GM23338 (cell line): ENCODE results near the gene APEX1. TPM values are rescaled to one million over a fixed set of nuclear protein-coding genes. Genes with fewer than 3 reads are reported as not detected.
A peak's percentile ranks its signal among the peaks of the same experiment; 100 is the strongest.

Source experiments
- ATAC-seq: fragments of 200-7000 bp; cut with Tn5 transposase; 3 replicates; pipeline ENCODE4 v1.9.1; 2020
- DNase-seq: peaks from one replicate; pipeline ENCODE4 v3.0.0-alpha.2; 2015; ENCODE audit warnings: low spot score
- H2AFZ ChIP-seq: fragments of 200-600 bp; sonication (generic); 2 replicates; pipeline ENCODE4 v1.8.0; 2016; ENCODE audit warnings: antibody characterized with exemption, mild to moderate bottlenecking, moderate library complexity
- H3F3A ChIP-seq: fragments of 200-600 bp; sonication (generic); replicated peaks from 2 replicates; pipeline ENCODE4 v1.8.0; 2017; ENCODE audit warnings: antibody characterized with exemption, mixed run types, low read depth
- H3K27ac ChIP-seq: fragments of 200-600 bp; sonication (generic); 2 replicates; pipeline ENCODE4 v1.6.1; 2016; ENCODE audit warnings: low read depth
- H3K27me3 ChIP-seq: fragments of 200-600 bp; sonication (generic); 2 replicates; pipeline ENCODE4 v1.8.0; 2016; ENCODE audit warnings: mild to moderate bottlenecking, mixed run types, moderate library complexity; ENCODE audit not compliant: insufficient read depth
- H3K36me3 ChIP-seq: fragments of 200-600 bp; sonication (generic); 2 replicates; pipeline ENCODE4 v1.8.0; 2016; ENCODE audit warnings: mild to moderate bottlenecking; ENCODE audit not compliant: insufficient read depth
- H3K4me1 ChIP-seq: fragments of 200-600 bp; sonication (generic); 2 replicates; pipeline ENCODE4 v1.8.0; 2016; ENCODE audit warnings: mild to moderate bottlenecking, moderate library complexity; ENCODE audit not compliant: insufficient read depth
- H3K4me2 ChIP-seq: fragments of 200-600 bp; sonication (generic); 2 replicates; pipeline ENCODE4 v1.7.1; 2017; ENCODE audit warnings: mixed run types
- H3K4me3 ChIP-seq: fragments of 200-600 bp; sonication (generic); 2 replicates; pipeline ENCODE4 v1.6.1; 2016; ENCODE audit warnings: mixed run types
- H3K79me2 ChIP-seq: fragments of 200-600 bp; sonication (generic); replicated peaks from 2 replicates; pipeline ENCODE4 v1.8.0; 2017; ENCODE audit warnings: mild to moderate bottlenecking; ENCODE audit not compliant: insufficient read depth
- H3K9me2 ChIP-seq: fragments of 200-600 bp; sonication (generic); 2 replicates; pipeline ENCODE4 v1.8.0; 2017; ENCODE audit not compliant: insufficient read depth
- H4K20me1 ChIP-seq: fragments of 200-600 bp; sonication (generic); replicated peaks from 2 replicates; pipeline ENCODE4 v1.8.0; 2017; ENCODE audit warnings: mild to moderate bottlenecking; ENCODE audit not compliant: insufficient read depth
- H3K27ac Mint-ChIP-seq: 2 replicates; pipeline ENCODE4 v1.8.0; 2020; ENCODE audit warnings: inconsistent platforms, mild to moderate bottlenecking, moderate library complexity, mixed read lengths
- H3K27me3 Mint-ChIP-seq: 3 replicates; pipeline ENCODE4 v1.8.0; 2022; ENCODE audit warnings: low read depth, mild to moderate bottlenecking, moderate library complexity, mixed read lengths, inconsistent platforms; ENCODE audit not compliant: insufficient read depth, poor library complexity
- H3K36me3 Mint-ChIP-seq: 3 replicates; pipeline ENCODE4 v1.8.0; 2021; ENCODE audit warnings: low read depth, mild to moderate bottlenecking, inconsistent platforms, moderate library complexity, mixed read lengths
- H3K4me1 Mint-ChIP-seq: 3 replicates; pipeline ENCODE4 v1.8.0; 2020; ENCODE audit warnings: mild to moderate bottlenecking, inconsistent platforms, mixed read lengths
- H3K4me3 Mint-ChIP-seq: 3 replicates; pipeline ENCODE4 v1.8.0; 2021; ENCODE audit warnings: moderate library complexity, mild to moderate bottlenecking, inconsistent platforms, mixed read lengths
- H3K9me3 Mint-ChIP-seq: 3 replicates; pipeline ENCODE4 v1.8.0; 2020; ENCODE audit warnings: moderate library complexity, mild to moderate bottlenecking, inconsistent platforms, mixed read lengths
- CTCF ChIP-seq, 2 experiments: fragments of 200-600 bp in 1 of 2; sonication (generic) in 1 of 2; conservative IDR thresholded peaks; 2 replicates each; pipeline versions ENCODE4 v1.5.1 to v1.6.1; 2016 to 2017; ENCODE audit warnings: antibody characterized with exemption in 2 of 2, low read depth in 2 of 2, mild to moderate bottlenecking in 2 of 2, moderate library complexity in 1 of 2
- ETS1 ChIP-seq: IDR thresholded peaks from 2 replicates; pipeline ENCODE4 v1.6.1; 2016; ENCODE audit warnings: antibody characterized with exemption
- EZH2 ChIP-seq: fragments of 200-600 bp; sonication (generic); IDR thresholded peaks from one replicate; pipeline ENCODE4 v1.8.0; 2017; ENCODE audit warnings: antibody characterized with exemption, mild to moderate bottlenecking, low read depth; ENCODE audit not compliant: unreplicated experiment
- POLR2AphosphoS5 ChIP-seq: IDR thresholded peaks from 2 replicates; pipeline ENCODE4 v1.6.1; 2016; ENCODE audit warnings: antibody characterized with exemption, low read depth
- STAT1 ChIP-seq: IDR thresholded peaks from one replicate; pipeline ENCODE4 v1.6.1; 2016; ENCODE audit warnings: antibody characterized with exemption; ENCODE audit not compliant: unreplicated experiment
- ZNF331 ChIP-seq: fragments of 250-450 bp; sonication (Bioruptor Pico); IDR thresholded peaks from 2 replicates; pipeline ENCODE4 v1.5.0; 2020; ENCODE audit warnings: low read depth, mild to moderate bottlenecking, moderate library complexity
- polyA plus RNA-seq: library from polyadenylated mRNA; unstranded; fragments of >200 nt; fragmentation: Nextera tagmentation; extraction: Ambion mirVana; gene quantifications from 2 replicates; pipeline ENCODE4 v1.2.1, GENCODE V29; 2016
- total RNA-seq: library from RNA; depleted of rRNA; stranded (reverse); fragments of >200 nt; shearing (Covaris generic); gene quantifications from 2 replicates; pipeline ENCODE4 v1.2.3, GENCODE V29; 2014
- TF ChIP-seq, protein P1 (sequence below): IDR thresholded peaks from one replicate; pipeline ENCODE4 v1.6.1; 2018; ENCODE audit warnings: antibody characterized with exemption; ENCODE audit not compliant: unreplicated experiment

The APEX1 gene
- total and polyA plus RNA-seq, 2 experiments from 2014 or later: 247 to 279 TPM

GRCh38 chr14:20499108-20499507 lies 44.1 kb downstream of the APEX1 start (continued):
- TF ChIP-seq, protein P1, sequence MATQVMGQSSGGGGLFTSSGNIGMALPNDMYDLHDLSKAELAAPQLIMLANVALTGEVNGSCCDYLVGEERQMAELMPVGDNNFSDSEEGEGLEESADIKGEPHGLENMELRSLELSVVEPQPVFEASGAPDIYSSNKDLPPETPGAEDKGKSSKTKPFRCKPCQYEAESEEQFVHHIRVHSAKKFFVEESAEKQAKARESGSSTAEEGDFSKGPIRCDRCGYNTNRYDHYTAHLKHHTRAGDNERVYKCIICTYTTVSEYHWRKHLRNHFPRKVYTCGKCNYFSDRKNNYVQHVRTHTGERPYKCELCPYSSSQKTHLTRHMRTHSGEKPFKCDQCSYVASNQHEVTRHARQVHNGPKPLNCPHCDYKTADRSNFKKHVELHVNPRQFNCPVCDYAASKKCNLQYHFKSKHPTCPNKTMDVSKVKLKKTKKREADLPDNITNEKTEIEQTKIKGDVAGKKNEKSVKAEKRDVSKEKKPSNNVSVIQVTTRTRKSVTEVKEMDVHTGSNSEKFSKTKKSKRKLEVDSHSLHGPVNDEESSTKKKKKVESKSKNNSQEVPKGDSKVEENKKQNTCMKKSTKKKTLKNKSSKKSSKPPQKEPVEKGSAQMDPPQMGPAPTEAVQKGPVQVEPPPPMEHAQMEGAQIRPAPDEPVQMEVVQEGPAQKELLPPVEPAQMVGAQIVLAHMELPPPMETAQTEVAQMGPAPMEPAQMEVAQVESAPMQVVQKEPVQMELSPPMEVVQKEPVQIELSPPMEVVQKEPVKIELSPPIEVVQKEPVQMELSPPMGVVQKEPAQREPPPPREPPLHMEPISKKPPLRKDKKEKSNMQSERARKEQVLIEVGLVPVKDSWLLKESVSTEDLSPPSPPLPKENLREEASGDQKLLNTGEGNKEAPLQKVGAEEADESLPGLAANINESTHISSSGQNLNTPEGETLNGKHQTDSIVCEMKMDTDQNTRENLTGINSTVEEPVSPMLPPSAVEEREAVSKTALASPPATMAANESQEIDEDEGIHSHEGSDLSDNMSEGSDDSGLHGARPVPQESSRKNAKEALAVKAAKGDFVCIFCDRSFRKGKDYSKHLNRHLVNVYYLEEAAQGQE: no peak
- TF ChIP-seq EZH2: no peak
- TF ChIP-seq ETS1: no peak
- TF ChIP-seq STAT1: no peak

- Mint-ChIP-seq H3K27ac (no peak overlapping the region), H3K36me3 (peaks cover 8% of the 10 kb centered on the region)
- H3K4me3 ChIP-seq: no peak overlapping the region
- TF ChIP-seq, protein P1: no peak
- no peak for TF ChIP-seq EZH2
- no peak for TF ChIP-seq ZNF331
- TF ChIP-seq STAT1: no peak
- TF ChIP-seq CTCF (conservative IDR thresholded peaks at IDR 0.05; ENCODE audit: low read depth in 2 of 2): no peak
- no peak for TF ChIP-seq POLR2AphosphoS5
Observed at GRCh38 chr14:20499881-20500280, 44.9 kb downstream of the APEX1 start.

More at GRCh38 chr14:20499881-20500280, 44.9 kb downstream of the APEX1 start:
- no peak overlapping the region for H3K4me2 ChIP-seq
- no peak for ATAC-seq
- peak overlapping the region; percentile 2; the same call in 1 of the 2 replicates for H2AFZ ChIP-seq
- H3K9me2 ChIP-seq: no peaks in the 10 kb centered on the region; the same call in 1 of the 2 replicates
- peaks cover 21% of the 10 kb centered on the region for H3K4me1 ChIP-seq
- H3K27ac ChIP-seq: no peak overlapping the region
- Mint-ChIP-seq H3K4me3 (no peak overlapping the region), H3K27me3 (peaks cover 2% of the 10 kb centered on the region), H3K4me1 (peaks cover 30% of the 10 kb centered on the region), H3K9me3 (peaks cover 12% of the 10 kb centered on the region)
- H4K20me1 ChIP-seq: no peaks in the 10 kb centered on the region
- H3K79me2 ChIP-seq: no peaks in the 10 kb centered on the region
- H3K27me3 ChIP-seq: no peaks in the 10 kb centered on the region
- DNase-seq: no peak
- no peaks in the 10 kb centered on the region for H3K36me3 ChIP-seq
- no peaks in the 10 kb centered on the region; the same call in 1 of the 2 replicates for H3F3A ChIP-seq
